ENCODE measurements around the gene EPOP. TPM values are rescaled to one million over a fixed set of nuclear protein-coding genes. Genes with fewer than 3 reads are reported as not detected.

Gene EPOP
- total and polyA plus RNA-seq, 2 of the 13 experiments (the other 11 are each of a cell fraction or from before 2014, with no cell fraction given) = 14.7 to 37.8 TPM

- TF ChIP-seq, protein P1, sequence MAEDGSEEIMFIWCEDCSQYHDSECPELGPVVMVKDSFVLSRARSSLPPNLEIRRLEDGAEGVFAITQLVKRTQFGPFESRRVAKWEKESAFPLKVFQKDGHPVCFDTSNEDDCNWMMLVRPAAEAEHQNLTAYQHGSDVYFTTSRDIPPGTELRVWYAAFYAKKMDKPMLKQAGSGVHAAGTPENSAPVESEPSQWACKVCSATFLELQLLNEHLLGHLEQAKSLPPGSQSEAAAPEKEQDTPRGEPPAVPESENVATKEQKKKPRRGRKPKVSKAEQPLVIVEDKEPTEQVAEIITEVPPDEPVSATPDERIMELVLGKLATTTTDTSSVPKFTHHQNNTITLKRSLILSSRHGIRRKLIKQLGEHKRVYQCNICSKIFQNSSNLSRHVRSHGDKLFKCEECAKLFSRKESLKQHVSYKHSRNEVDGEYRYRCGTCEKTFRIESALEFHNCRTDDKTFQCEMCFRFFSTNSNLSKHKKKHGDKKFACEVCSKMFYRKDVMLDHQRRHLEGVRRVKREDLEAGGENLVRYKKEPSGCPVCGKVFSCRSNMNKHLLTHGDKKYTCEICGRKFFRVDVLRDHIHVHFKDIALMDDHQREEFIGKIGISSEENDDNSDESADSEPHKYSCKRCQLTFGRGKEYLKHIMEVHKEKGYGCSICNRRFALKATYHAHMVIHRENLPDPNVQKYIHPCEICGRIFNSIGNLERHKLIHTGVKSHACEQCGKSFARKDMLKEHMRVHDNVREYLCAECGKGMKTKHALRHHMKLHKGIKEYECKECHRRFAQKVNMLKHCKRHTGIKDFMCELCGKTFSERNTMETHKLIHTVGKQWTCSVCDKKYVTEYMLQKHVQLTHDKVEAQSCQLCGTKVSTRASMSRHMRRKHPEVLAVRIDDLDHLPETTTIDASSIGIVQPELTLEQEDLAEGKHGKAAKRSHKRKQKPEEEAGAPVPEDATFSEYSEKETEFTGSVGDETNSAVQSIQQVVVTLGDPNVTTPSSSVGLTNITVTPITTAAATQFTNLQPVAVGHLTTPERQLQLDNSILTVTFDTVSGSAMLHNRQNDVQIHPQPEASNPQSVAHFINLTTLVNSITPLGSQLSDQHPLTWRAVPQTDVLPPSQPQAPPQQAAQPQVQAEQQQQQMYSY (CRISPR knock-in tag; IDR thresholded peaks at IDR 0.05) = 0 out of 2 replicates have a peak, but pooled peaks have one; percentile 44
- peak; percentile 80; the same call in 1 of the 2 replicates for TF ChIP-seq IRF2 (CRISPR knock-in tag; IDR thresholded peaks at IDR 0.05)
- TF ChIP-seq, protein P2, sequence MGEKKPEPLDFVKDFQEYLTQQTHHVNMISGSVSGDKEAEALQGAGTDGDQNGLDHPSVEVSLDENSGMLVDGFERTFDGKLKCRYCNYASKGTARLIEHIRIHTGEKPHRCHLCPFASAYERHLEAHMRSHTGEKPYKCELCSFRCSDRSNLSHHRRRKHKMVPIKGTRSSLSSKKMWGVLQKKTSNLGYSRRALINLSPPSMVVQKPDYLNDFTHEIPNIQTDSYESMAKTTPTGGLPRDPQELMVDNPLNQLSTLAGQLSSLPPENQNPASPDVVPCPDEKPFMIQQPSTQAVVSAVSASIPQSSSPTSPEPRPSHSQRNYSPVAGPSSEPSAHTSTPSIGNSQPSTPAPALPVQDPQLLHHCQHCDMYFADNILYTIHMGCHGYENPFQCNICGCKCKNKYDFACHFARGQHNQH (CRISPR knock-in tag; IDR thresholded peaks at IDR 0.05) = peak; percentile 95
- peak; percentile 56 for TF ChIP-seq RAD21 (CRISPR knock-in tag; IDR thresholded peaks at IDR 0.05)
- TF ChIP-seq ZNF318 (CRISPR knock-in tag; IDR thresholded peaks at IDR 0.05) = no peak; the same call in 1 of the 2 replicates
- peak; percentile 11; the same call in 1 of the 2 replicates for TF ChIP-seq FOXK1 (CRISPR knock-in tag; IDR thresholded peaks at IDR 0.05; ENCODE audit: borderline replicate concordance, low read depth)
- TF ChIP-seq ZNF850 (CRISPR knock-in tag; conservative IDR thresholded peaks at IDR 0.05) = no peak
- TF ChIP-seq ARID3A (IDR thresholded peaks at IDR 0.05; ENCODE audit: low read depth, low read length) = peak; percentile 96
- TF ChIP-seq RORA (CRISPR knock-in tag; IDR thresholded peaks at IDR 0.05) = peak; percentile 89; the same call in 1 of the 2 replicates
- no peak; the same call in 1 of the 2 replicates for TF ChIP-seq ZNF724P (CRISPR knock-in tag; IDR thresholded peaks at IDR 0.05; ENCODE audit: borderline replicate concordance)
- TF ChIP-seq JUNB (CRISPR knock-in tag; IDR thresholded peaks at IDR 0.05; ENCODE audit: borderline replicate concordance) = no peak
Measured at GRCh38 chr17:38656959-38657823, 17.6 kb downstream of the EPOP start (continued).
